ENCODE measurements around the gene CALD1.

The CALD1 gene

GRCh38 chr7:134890246-134891240 is 111.1 kb downstream of the CALD1 start:
- no peak for DNase-seq (ENCODE audit: low read depth in 1 of 2, low spot score in 1 of 2)

GRCh38 chr7:134891262-134891695 is 111.8 kb downstream of the CALD1 start:
- DNase-seq (ENCODE audit: low read depth in 1 of 2, low spot score in 1 of 2): no peak

GRCh38 chr7:134891696-134892678 is 112.6 kb downstream of the CALD1 start:
- DNase-seq (ENCODE audit: low read depth in 1 of 2, low spot score in 1 of 2): no peak

GRCh38 chr7:134892963-134893362 is 113.5 kb downstream of the CALD1 start:
- no peak for DNase-seq (ENCODE audit: low read depth in 1 of 2, low spot score in 1 of 2)

- DNase-seq (ENCODE audit: low read depth in 1 of 2, low spot score in 1 of 2): no peak
Observed at GRCh38 chr7:134893920-134894319, 114.5 kb downstream of the CALD1 start.

GRCh38 chr7:134894928-134895327 is 115.5 kb downstream of the CALD1 start:
- DNase-seq (ENCODE audit: low read depth in 1 of 2, low spot score in 1 of 2): no peak

GRCh38 chr7:134896073-134896472 is 116.6 kb downstream of the CALD1 start:
- no peak for DNase-seq (ENCODE audit: low read depth in 1 of 2, low spot score in 1 of 2)

GRCh38 chr7:134897936-134898335 is 118.5 kb downstream of the CALD1 start:
- no peak for DNase-seq (ENCODE audit: low read depth in 1 of 2, low spot score in 1 of 2)

GRCh38 chr7:134899729-134900128 is 120.3 kb downstream of the CALD1 start:
- no peak for DNase-seq (ENCODE audit: low read depth in 1 of 2, low spot score in 1 of 2)

- no peak for DNase-seq (ENCODE audit: low read depth in 1 of 2, low spot score in 1 of 2)
Observed at GRCh38 chr7:134900166-134900982, 120.9 kb downstream of the CALD1 start.

- DNase-seq (ENCODE audit: low read depth in 1 of 2, low spot score in 1 of 2): no peak
Observed at GRCh38 chr7:134901389-134902020, 122.1 kb downstream of the CALD1 start.

- no peak for DNase-seq (ENCODE audit: low read depth in 1 of 2, low spot score in 1 of 2)
Observed at GRCh38 chr7:134902058-134902457, 122.6 kb downstream of the CALD1 start.

- DNase-seq (ENCODE audit: low read depth in 1 of 2, low spot score in 1 of 2): no peak
Observed at GRCh38 chr7:134903073-134903790, 123.8 kb downstream of the CALD1 start.

GRCh38 chr7:134905375-134905774 is 125.9 kb downstream of the CALD1 start:
- DNase-seq (ENCODE audit: low read depth in 1 of 2, low spot score in 1 of 2): no peak

GRCh38 chr7:134907000-134907399 is 127.6 kb downstream of the CALD1 start:
- DNase-seq (ENCODE audit: low read depth in 1 of 2, low spot score in 1 of 2): no peak

GRCh38 chr7:134907639-134908038 is 128.2 kb downstream of the CALD1 start:
- no peak for DNase-seq (ENCODE audit: low read depth in 1 of 2, low spot score in 1 of 2)

GRCh38 chr7:134908289-134908688 is 128.9 kb downstream of the CALD1 start:
- no peak for DNase-seq (ENCODE audit: low read depth in 1 of 2, low spot score in 1 of 2)

GRCh38 chr7:134910214-134910890 is 130.9 kb downstream of the CALD1 start:
- no peak for DNase-seq (ENCODE audit: low read depth in 1 of 2, low spot score in 1 of 2)

- no peak for DNase-seq (ENCODE audit: low read depth in 1 of 2, low spot score in 1 of 2)
Observed at GRCh38 chr7:134910968-134911367, 131.5 kb downstream of the CALD1 start.
